Measurements from ENCODE around the gene ETHE1. TPM values are rescaled to one million over a fixed set of nuclear protein-coding genes. Genes with fewer than 3 reads are reported as not detected.

Gene ETHE1
- total and polyA plus RNA-seq, 2 donors (not counting 1 experiment from before 2014, with no cell fraction given) = 16.0 to 39.4 TPM

GRCh38 chr19:43534816-43535761, 8.1 kb upstream of the ETHE1 start:
- peak overlapping the region in 1 of 2 donors; percentile 25 for H3K27ac ChIP-seq (ENCODE audit: low read length in 2 of 2)
- peak; percentile 62 for DNase-seq
- POLR2A ChIA-PET = interaction anchor here (0.6 kb wide), 1 partner anchor 28 kb away, joined by 5 read pairs; no protein-coding TSS in a partner anchor

More at GRCh38 chr19:43534816-43535761, 8.1 kb upstream of the ETHE1 start:
- Histone ChIP-seq H3K4me1 (ENCODE audit: control insufficient read depth in 2 of 2, insufficient read depth in 2 of 2, low read length in 2 of 2) (peaks cover 5 to 28% of the 10 kb centered on the region in 2 donors), H4K20me1 (ENCODE audit: control insufficient read depth, insufficient read depth, low read length, poor library complexity, severe bottlenecking) (no peaks in the 10 kb centered on the region), H3K9ac (ENCODE audit: low read length) (no peak overlapping the region), H3K79me2 (ENCODE audit: control insufficient read depth, insufficient read depth, low read length) (no peaks in the 10 kb centered on the region), H3K36me3 (replicated peaks in 1 of 2; ENCODE audit: control extremely low read depth in 1 of 2, control insufficient read depth in 1 of 2, extremely low read depth in 1 of 2, insufficient read depth in 2 of 2, low read length in 1 of 2) (peaks cover 0 to 13% of the 10 kb centered on the region in 2 experiments), H3K4me3 (ENCODE audit: control extremely low read depth in 1 of 5, extremely low read depth in 1 of 5, insufficient read depth in 1 of 5, low read depth in 2 of 5, low read length in 4 of 5) (no peak overlapping the region), H3K27me3 (replicated peaks in 1 of 4; ENCODE audit: control extremely low read depth in 1 of 4, control insufficient read depth in 3 of 4, insufficient read depth in 4 of 4, low read length in 3 of 4) (no peaks in the 10 kb centered on the region), H3K4me2 (replicated peaks; ENCODE audit: low read depth, low read length, poor library complexity, severe bottlenecking) (peak overlapping the region; percentile 93), H3K9me3 (ENCODE audit: control extremely low read depth in 1 of 3, control insufficient read depth in 2 of 3, insufficient read depth in 1 of 3, low read length in 2 of 3) (peaks cover 0 to 10% (median 2%) of the 10 kb centered on the region in 3 donors), H2AFZ (ENCODE audit: insufficient read depth, low read depth, low read length, poor library complexity, severe bottlenecking) (no peak overlapping the region)
- peak overlapping the region; percentile 70 for H3K27ac Mint-ChIP-seq
- H3K9me3 Mint-ChIP-seq (ENCODE audit: insufficient read depth) = peaks cover 7% of the 10 kb centered on the region
- 90% methylated on average over 52 of the region's 62 CpGs for WGBS (ENCODE audit: insufficient coverage)
- H3K4me3 Mint-ChIP-seq = peak overlapping the region; percentile 91
- no peaks in the 10 kb centered on the region for H3K27me3 Mint-ChIP-seq
- CTCF ChIA-PET = interaction anchor here (0.9 to 7.5 kb wide), 12 partner anchors 16 to 274 kb away, joined by 3 to 74 read pairs (median 5); partner anchors contain the start of genes IRGQ, PINLYP, XRCC1 and ZNF576
- H3K4me1 Mint-ChIP-seq = peaks cover 25% of the 10 kb centered on the region
- intact Hi-C loops (cut with micrococcal nuclease) = loop anchor here (1.0 kb wide), 2 partner anchors 72 to 245 kb away; partner anchors contain the start of gene KCNN4
- no peak for ATAC-seq (ENCODE audit: low read depth)
- TF ChIP-seq EZH2 (IDR thresholded peaks at IDR 0.05; ENCODE audit: borderline replicate concordance, insufficient read depth, low read depth, low read length, poor library complexity, severe bottlenecking) = no peak
- TF ChIP-seq, protein P1, sequence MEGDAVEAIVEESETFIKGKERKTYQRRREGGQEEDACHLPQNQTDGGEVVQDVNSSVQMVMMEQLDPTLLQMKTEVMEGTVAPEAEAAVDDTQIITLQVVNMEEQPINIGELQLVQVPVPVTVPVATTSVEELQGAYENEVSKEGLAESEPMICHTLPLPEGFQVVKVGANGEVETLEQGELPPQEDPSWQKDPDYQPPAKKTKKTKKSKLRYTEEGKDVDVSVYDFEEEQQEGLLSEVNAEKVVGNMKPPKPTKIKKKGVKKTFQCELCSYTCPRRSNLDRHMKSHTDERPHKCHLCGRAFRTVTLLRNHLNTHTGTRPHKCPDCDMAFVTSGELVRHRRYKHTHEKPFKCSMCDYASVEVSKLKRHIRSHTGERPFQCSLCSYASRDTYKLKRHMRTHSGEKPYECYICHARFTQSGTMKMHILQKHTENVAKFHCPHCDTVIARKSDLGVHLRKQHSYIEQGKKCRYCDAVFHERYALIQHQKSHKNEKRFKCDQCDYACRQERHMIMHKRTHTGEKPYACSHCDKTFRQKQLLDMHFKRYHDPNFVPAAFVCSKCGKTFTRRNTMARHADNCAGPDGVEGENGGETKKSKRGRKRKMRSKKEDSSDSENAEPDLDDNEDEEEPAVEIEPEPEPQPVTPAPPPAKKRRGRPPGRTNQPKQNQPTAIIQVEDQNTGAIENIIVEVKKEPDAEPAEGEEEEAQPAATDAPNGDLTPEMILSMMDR (IDR thresholded peaks at IDR 0.05) = peak; percentile 53

All from B cell (primary cell).